ENCODE measurements around the gene FAM217A.

FAM217A gene

GRCh38 chr6:4030669-4031068 lies 48.3 kb downstream of the FAM217A start:
- TF ChIP-seq CTCF (conservative IDR thresholded peaks at IDR 0.05) = no peak
- no peak overlapping the region for H3K27ac ChIP-seq

- no peak for TF ChIP-seq CTCF (conservative IDR thresholded peaks at IDR 0.05)
- H3K27ac ChIP-seq = no peak overlapping the region
Measured at GRCh38 chr6:4029687-4030086, 49.2 kb downstream of the FAM217A start.

- H3K27ac ChIP-seq = no peak overlapping the region
- TF ChIP-seq CTCF (conservative IDR thresholded peaks at IDR 0.05) = no peak
Measured at GRCh38 chr6:4028051-4028450, 50.9 kb downstream of the FAM217A start.

- H3K27ac ChIP-seq = no peak overlapping the region
- no peak for TF ChIP-seq CTCF (conservative IDR thresholded peaks at IDR 0.05)
Measured at GRCh38 chr6:4025681-4026080, 53.3 kb downstream of the FAM217A start.

- no peak for TF ChIP-seq CTCF (conservative IDR thresholded peaks at IDR 0.05)
- peak overlapping the region; percentile 91; the same call in 1 of the 2 replicates for H3K27ac ChIP-seq
Measured at GRCh38 chr6:4023240-4023639, 55.7 kb downstream of the FAM217A start.

GRCh38 chr6:4021854-4022695 lies 56.9 kb downstream of the FAM217A start:
- TF ChIP-seq CTCF (conservative IDR thresholded peaks at IDR 0.05) = no peak
- peak overlapping the region; percentile 91 for H3K27ac ChIP-seq

- peak; percentile 29 for TF ChIP-seq CTCF (conservative IDR thresholded peaks at IDR 0.05)
- H3K27ac ChIP-seq = peak overlapping the region; percentile 91
Measured at GRCh38 chr6:4021133-4021853, 57.6 kb downstream of the FAM217A start.
